Body of pancreas (tissue), 4 donors: Measurements from ENCODE around the gene TSHZ2.

Source experiments
- POLR2A ChIP-seq, 3 donors: fragments of 450-650 bp; IDR thresholded peaks; one replicate each; pipeline ENCODE4 v1.6.1; 2016; ENCODE audit warnings: antibody characterized with exemption in 3 of 3, mild to moderate bottlenecking in 2 of 3
- TF ChIP-seq, protein P1 (sequence below), 7 experiments: fragments of 450-650 bp in 4 of 7; fragments of 200-600 bp in 3 of 7; sonication (generic) in 3 of 7; IDR thresholded peaks; one replicate each; pipeline ENCODE4 v1.5.1; 2016 to 2019; ENCODE audit warnings: antibody characterized with exemption in 7 of 7

- TF ChIP-seq POLR2A (IDR thresholded peaks at IDR 0.05), result no peak
- TF ChIP-seq, protein P1, sequence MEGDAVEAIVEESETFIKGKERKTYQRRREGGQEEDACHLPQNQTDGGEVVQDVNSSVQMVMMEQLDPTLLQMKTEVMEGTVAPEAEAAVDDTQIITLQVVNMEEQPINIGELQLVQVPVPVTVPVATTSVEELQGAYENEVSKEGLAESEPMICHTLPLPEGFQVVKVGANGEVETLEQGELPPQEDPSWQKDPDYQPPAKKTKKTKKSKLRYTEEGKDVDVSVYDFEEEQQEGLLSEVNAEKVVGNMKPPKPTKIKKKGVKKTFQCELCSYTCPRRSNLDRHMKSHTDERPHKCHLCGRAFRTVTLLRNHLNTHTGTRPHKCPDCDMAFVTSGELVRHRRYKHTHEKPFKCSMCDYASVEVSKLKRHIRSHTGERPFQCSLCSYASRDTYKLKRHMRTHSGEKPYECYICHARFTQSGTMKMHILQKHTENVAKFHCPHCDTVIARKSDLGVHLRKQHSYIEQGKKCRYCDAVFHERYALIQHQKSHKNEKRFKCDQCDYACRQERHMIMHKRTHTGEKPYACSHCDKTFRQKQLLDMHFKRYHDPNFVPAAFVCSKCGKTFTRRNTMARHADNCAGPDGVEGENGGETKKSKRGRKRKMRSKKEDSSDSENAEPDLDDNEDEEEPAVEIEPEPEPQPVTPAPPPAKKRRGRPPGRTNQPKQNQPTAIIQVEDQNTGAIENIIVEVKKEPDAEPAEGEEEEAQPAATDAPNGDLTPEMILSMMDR (IDR thresholded peaks at IDR 0.05), result no peak
Measured at GRCh38 chr20:53283597-53283996, 311.4 kb downstream of the TSHZ2 start.
